OCI-LY1 (cell line): ENCODE data around the gene CTDSP2.

Source experiments
- CTCF ChIP-seq: fragments of 200-600 bp; sonication (generic), shearing (Covaris generic); IDR thresholded peaks from 2 replicates; pipeline ENCODE4 v1.5.1; 2017; ENCODE audit warnings: mild to moderate bottlenecking, antibody characterized with exemption, low read length, moderate library complexity, mixed read lengths
- EZH2 ChIP-seq: fragments of 200-600 bp; sonication (generic), shearing (Covaris generic); IDR thresholded peaks from 2 replicates; pipeline ENCODE4 v1.8.0; 2017; ENCODE audit warnings: borderline replicate concordance, mixed run types, mild to moderate bottlenecking, antibody characterized with exemption, low read length, moderate library complexity, mixed read lengths

- TF ChIP-seq CTCF (no peak), EZH2 (no peak)
Measured at GRCh38 chr12:57838594-57839302, 7.8 kb downstream of the CTDSP2 start.
